Measurements from ENCODE around the gene RAVER1. TPM values are rescaled to one million over a fixed set of nuclear protein-coding genes. Genes with fewer than 3 reads are reported as not detected.

Gene RAVER1
- total and polyA plus RNA-seq, 2 of the 8 experiments (the other 6 are each of a cell fraction or from before 2014, with no cell fraction given) = 5.7 to 70.5 TPM

DNA sequence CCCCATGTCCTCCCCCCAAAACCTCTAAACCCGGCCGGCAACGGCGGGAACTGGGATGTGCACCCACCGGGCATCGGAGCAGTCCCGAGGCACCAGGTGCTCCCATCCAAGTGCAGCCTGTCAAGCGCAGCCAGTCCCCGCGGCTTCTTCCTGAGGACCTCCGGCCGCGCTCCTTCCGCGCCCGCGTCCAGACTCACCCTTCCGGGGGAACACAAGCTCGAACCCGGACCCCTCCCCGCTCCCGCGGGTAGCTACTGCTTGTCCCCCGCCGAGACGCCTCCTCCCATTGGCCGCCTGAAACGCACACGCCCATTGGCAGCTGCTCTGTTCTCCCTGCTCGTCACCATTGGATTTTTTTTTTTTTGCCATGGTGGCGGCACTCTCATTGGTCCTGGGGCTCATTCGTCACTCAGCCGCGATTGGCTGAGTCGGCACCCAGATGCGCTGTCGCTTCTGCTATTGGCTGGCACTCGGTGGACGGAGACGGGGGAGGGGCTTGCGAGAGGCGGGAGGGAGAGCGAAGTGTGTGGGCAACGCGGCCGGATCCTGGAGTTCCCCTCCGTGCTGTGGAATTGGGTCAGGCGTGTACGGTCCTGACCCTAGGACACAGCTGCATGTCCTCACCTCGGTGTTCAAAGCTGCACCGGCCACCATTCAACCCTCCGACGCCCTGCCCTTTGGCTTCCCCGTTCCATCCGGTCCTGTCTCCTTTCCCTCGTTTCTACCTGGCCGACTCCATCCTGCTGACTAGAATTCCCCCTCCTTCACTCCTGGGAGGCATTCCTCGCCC lies 47.2 kb upstream of the RAVER1 start, which contains the start of gene TYK2 (continued):
- TF ChIP-seq GABPA (IDR thresholded peaks at IDR 0.05; ENCODE audit: borderline replicate concordance, insufficient read depth, low read length) (0 out of 2 replicates have a peak, but pooled peaks have one; percentile 30), YY1 (IDR thresholded peaks at IDR 0.05; ENCODE audit: low read depth, low read length) (no peak), ASH2L (IDR thresholded peaks at IDR 0.05; ENCODE audit: low read length) (peak; percentile 77), KDM4A (IDR thresholded peaks at IDR 0.05; ENCODE audit: low read depth, low read length, severe bottlenecking) (peak; percentile 76), ZNF274 (IDR thresholded peaks at IDR 0.05; ENCODE audit: borderline replicate concordance, extremely low read depth, low read length) (no peak), CHD2 (IDR thresholded peaks at IDR 0.05; ENCODE audit: low read length) (peak; percentile 84), EP300 (IDR thresholded peaks at IDR 0.05; ENCODE audit: borderline replicate concordance in 1 of 2, low read depth in 2 of 2, low read length in 2 of 2) (no peak), CHD1 (IDR thresholded peaks at IDR 0.05; ENCODE audit: low read depth, low read length) (no peak), TEAD4 (IDR thresholded peaks at IDR 0.05; ENCODE audit: low read depth, low read length) (peak; percentile 71; the same call in 1 of the 2 replicates), SAP30 (IDR thresholded peaks at IDR 0.05; ENCODE audit: insufficient read depth, insufficient replicate concordance, low read length) (peak; percentile 28), TCF12 (IDR thresholded peaks at IDR 0.05; ENCODE audit: low read depth, low read length) (no peak), RNF2 (IDR thresholded peaks at IDR 0.05; ENCODE audit: borderline replicate concordance, low read depth, low read length, missing control alignments, poor library complexity, severe bottlenecking) (no peak)
- TF ChIP-seq, protein P1, sequence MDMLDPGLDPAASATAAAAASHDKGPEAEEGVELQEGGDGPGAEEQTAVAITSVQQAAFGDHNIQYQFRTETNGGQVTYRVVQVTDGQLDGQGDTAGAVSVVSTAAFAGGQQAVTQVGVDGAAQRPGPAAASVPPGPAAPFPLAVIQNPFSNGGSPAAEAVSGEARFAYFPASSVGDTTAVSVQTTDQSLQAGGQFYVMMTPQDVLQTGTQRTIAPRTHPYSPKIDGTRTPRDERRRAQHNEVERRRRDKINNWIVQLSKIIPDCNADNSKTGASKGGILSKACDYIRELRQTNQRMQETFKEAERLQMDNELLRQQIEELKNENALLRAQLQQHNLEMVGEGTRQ (IDR thresholded peaks at IDR 0.05; ENCODE audit: low read length) = no peak

Data from H1 (cell line).